GM18526 (cell line): ENCODE results near the gene SLC7A14.

ENCODE experiments used
- POLR2A ChIP-seq: IDR thresholded peaks from 3 replicates; pipeline ENCODE4 v1.6.1; 2011; ENCODE audit not compliant: insufficient read length; ENCODE audit errors: extremely low read depth

The SLC7A14 gene

GRCh38 chr3:170473358-170473757 is 112.5 kb downstream of the SLC7A14 start:
- no peak for TF ChIP-seq POLR2A

DNA sequence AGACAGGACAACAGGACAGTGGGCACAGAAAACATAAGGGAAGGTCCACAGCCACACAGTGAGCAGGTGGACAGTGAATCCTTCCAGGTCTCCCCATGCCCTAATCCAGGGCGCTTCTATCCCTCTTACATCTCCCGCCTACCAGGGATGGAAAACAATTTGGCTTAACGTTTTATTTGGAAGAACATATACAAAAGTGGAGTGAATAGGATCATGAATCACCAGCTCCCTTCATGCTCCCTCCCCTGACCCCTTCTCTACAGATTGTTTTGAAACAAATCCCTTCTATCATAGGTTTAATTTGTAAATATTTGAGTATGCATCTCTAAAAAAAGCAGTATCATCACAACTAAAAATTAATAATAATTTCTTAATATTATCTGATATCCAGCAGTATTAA is 114.7 kb downstream of the SLC7A14 start:
- TF ChIP-seq POLR2A = no peak

DNA sequence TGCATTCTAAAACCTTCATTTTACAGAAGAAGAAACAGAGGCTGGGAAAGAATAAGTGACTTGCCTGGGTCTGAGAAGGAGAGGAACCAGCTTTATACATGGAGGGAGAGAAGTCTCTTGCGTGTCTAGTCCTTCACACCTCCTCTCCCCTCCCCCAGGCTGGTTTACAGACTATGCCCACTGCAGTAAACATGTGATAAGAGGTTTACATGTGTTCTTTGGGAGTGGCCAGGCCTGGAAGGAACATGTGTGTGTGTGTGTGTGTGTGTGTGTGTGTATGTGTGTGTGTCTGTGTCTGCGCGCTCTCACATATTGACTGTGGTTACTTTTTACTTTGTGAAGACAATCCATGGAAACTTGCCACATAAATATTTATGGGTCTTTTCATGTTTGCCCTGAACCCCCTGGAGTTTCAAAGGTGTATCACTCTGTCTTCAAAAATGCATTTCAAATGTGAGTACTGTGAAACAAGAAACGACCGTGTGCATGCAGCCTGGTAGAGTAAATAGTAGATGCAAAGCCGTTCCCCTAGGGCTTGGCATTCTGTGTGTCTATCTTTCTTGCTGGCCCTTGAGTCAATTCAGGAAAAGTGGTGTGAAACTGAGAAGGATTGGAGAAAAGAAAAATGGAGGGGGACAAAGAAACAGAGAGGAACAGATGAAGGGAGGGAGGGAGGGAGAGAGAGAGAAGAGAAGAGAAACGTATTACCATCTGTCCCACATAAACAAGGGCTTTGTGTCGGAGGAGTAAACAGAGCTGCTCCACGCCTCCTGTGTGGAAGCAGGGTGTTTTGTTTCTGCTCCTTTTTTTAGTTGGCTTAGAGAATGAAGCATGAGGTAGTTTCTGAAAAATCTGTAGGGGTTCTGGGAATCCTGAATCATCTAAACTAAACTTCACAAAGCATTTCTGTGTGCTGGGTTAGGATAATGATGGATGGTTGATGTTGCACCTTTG is 115.5 kb downstream of the SLC7A14 start:
- no peak for TF ChIP-seq POLR2A

- TF ChIP-seq POLR2A = no peak
These were observed 116.5 kb downstream of the SLC7A14 start for GRCh38 chr3:170469151-170470062.

DNA sequence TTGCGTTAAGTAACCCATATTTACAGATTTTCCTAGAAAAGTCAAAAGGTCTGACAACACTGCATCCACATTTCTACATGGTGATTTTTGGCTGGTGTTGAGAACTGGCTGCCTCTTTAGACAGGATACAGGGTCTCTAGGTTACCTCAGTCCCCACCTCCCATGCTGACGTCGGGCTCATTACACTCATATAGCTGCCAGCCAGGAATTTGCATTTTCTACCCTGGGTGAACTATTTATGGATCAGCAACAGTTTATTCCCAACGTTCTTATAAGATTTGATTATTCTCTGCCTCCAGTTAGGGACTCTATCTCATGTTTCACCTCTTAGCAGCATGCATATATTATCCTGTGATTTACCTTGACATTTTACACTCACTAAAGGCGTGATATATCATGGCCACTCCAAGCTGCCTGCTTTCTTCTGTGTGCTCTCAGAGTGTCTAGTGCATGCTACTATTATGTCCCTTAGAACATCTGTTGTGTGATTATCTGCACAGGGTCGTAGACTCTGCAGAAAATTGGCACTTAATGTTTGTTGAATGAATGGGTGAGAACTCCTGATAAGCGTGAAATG is 118.2 kb downstream of the SLC7A14 start:
- no peak for TF ChIP-seq POLR2A

- no peak for TF ChIP-seq POLR2A
These were observed 118.9 kb downstream of the SLC7A14 start for GRCh38 chr3:170467007-170467406.

GRCh38 chr3:170465955-170466354 is 119.9 kb downstream of the SLC7A14 start:
- TF ChIP-seq POLR2A = no peak

DNA sequence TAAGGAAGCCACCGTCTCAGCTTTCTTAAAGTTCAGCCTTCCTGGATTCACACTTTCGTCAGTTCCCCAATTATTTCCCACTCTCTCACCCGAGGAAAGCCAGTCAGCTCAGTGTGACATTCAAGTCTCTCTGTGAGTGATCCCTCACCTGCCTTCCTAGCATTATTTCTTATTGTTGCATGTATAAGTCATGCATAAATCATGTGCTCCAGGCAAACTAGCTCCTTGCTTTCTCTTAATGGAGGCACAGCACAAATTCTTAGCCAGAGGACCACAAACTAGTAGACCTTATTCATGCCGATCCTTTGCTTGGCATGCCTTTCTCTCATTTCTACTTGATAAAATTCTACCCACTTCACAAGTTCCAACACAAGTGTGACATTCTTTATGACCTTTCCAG is 122.9 kb downstream of the SLC7A14 start:
- TF ChIP-seq POLR2A = no peak

GRCh38 chr3:170458285-170458684 is 127.6 kb downstream of the SLC7A14 start:
- no peak for TF ChIP-seq POLR2A

DNA sequence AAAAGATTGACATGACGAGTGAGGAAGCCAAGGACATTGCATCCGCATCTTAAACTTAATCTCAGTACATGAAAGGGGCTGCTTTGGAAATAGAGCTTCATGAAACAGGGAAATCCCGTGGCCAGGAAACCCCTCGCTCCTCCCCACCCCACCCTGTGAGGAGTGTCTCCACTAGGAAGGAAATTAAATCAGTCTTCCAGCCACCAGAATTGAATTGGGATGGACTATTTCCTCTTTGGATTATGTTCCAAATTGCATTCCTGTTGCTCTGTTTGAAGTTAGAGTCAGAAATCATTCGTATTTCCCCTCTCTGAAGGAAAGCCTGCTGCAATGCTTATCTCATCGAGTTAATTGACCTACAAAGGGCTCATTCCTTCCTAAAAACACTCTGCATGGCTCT is 131.4 kb downstream of the SLC7A14 start:
- no peak for TF ChIP-seq POLR2A

DNA sequence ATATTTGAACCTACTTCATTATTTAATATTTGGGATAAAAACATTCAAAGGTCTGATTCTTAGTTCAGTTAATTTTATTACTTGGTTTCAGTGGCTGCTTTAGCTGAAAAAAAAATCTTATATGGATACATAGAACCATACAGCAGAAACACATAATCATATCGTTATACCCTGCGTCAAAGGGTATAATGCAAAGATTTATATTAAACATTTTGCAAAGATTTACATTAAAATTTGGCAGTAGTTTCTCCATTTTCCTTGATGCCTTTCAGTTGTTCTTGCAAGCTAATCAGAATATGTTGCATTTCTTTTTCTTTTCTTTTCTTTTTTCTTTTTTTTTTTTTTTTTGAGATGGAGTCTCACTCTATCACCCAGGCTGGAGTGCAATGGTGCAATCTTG is 135.8 kb downstream of the SLC7A14 start:
- TF ChIP-seq POLR2A = no peak

GRCh38 chr3:170448584-170448983 is 137.3 kb downstream of the SLC7A14 start:
- no peak for TF ChIP-seq POLR2A

DNA sequence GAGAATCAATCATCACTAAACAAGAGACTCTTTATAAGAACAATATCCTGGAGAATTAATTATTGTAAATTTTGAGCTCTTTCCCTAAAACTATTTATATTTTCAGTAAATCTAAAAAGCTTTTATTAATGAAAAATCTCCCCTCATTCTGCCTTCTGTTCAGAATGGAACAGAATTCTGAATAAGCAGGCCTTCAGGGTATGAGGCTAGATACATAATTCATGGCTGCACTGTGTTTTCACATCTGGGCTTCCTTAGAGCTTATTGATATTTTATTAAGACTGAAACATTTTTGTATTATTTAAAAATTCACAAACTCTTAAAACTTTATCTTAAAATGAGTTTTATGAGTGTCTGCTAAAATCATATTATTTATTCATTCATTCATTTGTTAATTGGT is 142.4 kb downstream of the SLC7A14 start:
- no peak for TF ChIP-seq POLR2A

GRCh38 chr3:170442947-170443346 is 142.9 kb downstream of the SLC7A14 start:
- no peak for TF ChIP-seq POLR2A

GRCh38 chr3:170441412-170441811 is 144.5 kb downstream of the SLC7A14 start:
- no peak for TF ChIP-seq POLR2A
